Endothelial cell of umbilical vein (primary cell): ENCODE results near the gene ATP5MC2. TPM values are rescaled to one million over a fixed set of nuclear protein-coding genes. Genes with fewer than 3 reads are reported as not detected.

Experiments
- BruUV-seq: library from RNA; stranded (reverse); fragments of 400-500 nt; replicated peaks from 2 replicates; lab custom pipeline; 2021; lab: Mats Ljungman, UMichigan
- CTCF ChIA-PET: fragments of 300-600, 350-600 bp; sonication (Branson Sonifier 250); formaldehyde crosslinking; loops from one replicate; lab custom pipeline; 2021; ENCODE audit warnings: antibody characterized with exemption, inconsistent platforms; lab: Charles Lee
- POLR2A ChIA-PET: fragments of 300-600, 350-600 bp; sonication (Branson Sonifier 250); formaldehyde crosslinking; loops from one replicate; lab custom pipeline; 2021; ENCODE audit warnings: antibody characterized with exemption, inconsistent platforms; lab: Charles Lee
- DNase-seq: peaks from one replicate; pipeline ENCODE4 v3.0.0-alpha.2; 2011; ENCODE audit warnings: low read depth, low spot score
- FAIRE-seq: peaks from 2 replicates; lab custom pipeline; 2011; peaks lifted over from hg19 to GRCh38; lab: Jason Lieb, UNC
- H2AFZ ChIP-seq: 2 replicates; pipeline ENCODE4 v1.6.0; 2012; ENCODE audit warnings: low read depth, low read length, control low read depth, inconsistent platforms
- H3K27ac ChIP-seq: 2 replicates; pipeline ENCODE4 v1.5.1; 2011; ENCODE audit warnings: low read depth, mild to moderate bottlenecking, control low read depth, low read length, moderate library complexity; ENCODE audit not compliant: insufficient read depth
- H3K27me3 ChIP-seq, 2 experiments: 2 replicates each; pipeline versions ENCODE4 v1.6.0 to v1.6.1; 2011; ENCODE audit warnings: low read length in 2 of 2, mixed read lengths in 1 of 2; ENCODE audit not compliant: control insufficient read depth in 2 of 2, insufficient read depth in 2 of 2
- H3K36me3 ChIP-seq, 2 experiments: 2 replicates in 1 of 2; 3 replicates in 1 of 2; pipeline ENCODE4 v1.5.1; 2011; ENCODE audit warnings: low read length in 2 of 2, mild to moderate bottlenecking in 1 of 2, moderate library complexity in 1 of 2; ENCODE audit not compliant: control insufficient read depth in 2 of 2, insufficient read depth in 2 of 2; ENCODE audit errors: extremely low read depth in 1 of 2
- H3K4me1 ChIP-seq: 3 replicates; pipeline ENCODE4 v1.5.1; 2011; ENCODE audit warnings: mild to moderate bottlenecking, low read length; ENCODE audit not compliant: control insufficient read depth, insufficient read depth; ENCODE audit errors: extremely low read depth
- H3K4me2 ChIP-seq: 2 replicates; pipeline ENCODE4 v1.6.1; 2011; ENCODE audit warnings: low read length, control low read depth, mixed read lengths; ENCODE audit not compliant: insufficient read depth
- H3K4me3 ChIP-seq, 3 experiments: fragments of 200-600 bp in 1 of 3; sonication (generic), shearing (Covaris generic) in 1 of 3; replicated peaks in 1 of 3; 2 replicates each; pipeline ENCODE4 v1.5.1; 2011 to 2016; ENCODE audit warnings: control low read depth in 3 of 3, low read length in 3 of 3, mild to moderate bottlenecking in 2 of 3, inconsistent platforms in 1 of 3, low read depth in 1 of 3, moderate library complexity in 1 of 3; ENCODE audit not compliant: insufficient read depth in 1 of 3
- H3K79me2 ChIP-seq: 2 replicates; pipeline ENCODE4 v1.6.0; 2012; ENCODE audit warnings: low read length, inconsistent platforms; ENCODE audit not compliant: control insufficient read depth, insufficient read depth
- H3K9ac ChIP-seq: replicated peaks from 2 replicates; pipeline ENCODE3; 2011; ENCODE audit warnings: low read length, control low read depth; ENCODE audit not compliant: insufficient read depth; ENCODE audit errors: extremely low read depth
- H3K9me1 ChIP-seq: replicated peaks from 3 replicates; pipeline ENCODE4 v1.6.0; 2011; ENCODE audit warnings: mild to moderate bottlenecking, low read length; ENCODE audit not compliant: control insufficient read depth, insufficient read depth; ENCODE audit errors: extremely low read depth
- H3K9me3 ChIP-seq: replicated peaks from 2 replicates; pipeline ENCODE4 v1.5.1; 2012; ENCODE audit warnings: low read length, inconsistent platforms; ENCODE audit not compliant: control insufficient read depth, insufficient read depth
- H4K20me1 ChIP-seq: replicated peaks from 2 replicates; pipeline ENCODE3; 2011; ENCODE audit warnings: mild to moderate bottlenecking, low read length; ENCODE audit not compliant: control insufficient read depth, insufficient read depth; ENCODE audit errors: extremely low read depth
- CTCF ChIP-seq, 2 donors: IDR thresholded peaks; 1 replicate in 1 of 2; 2 replicates in 1 of 2; pipeline ENCODE4 v1.5.1; 2011; ENCODE audit warnings: low read length in 2 of 2, mild to moderate bottlenecking in 2 of 2, moderate library complexity in 2 of 2, control low read depth in 1 of 2, inconsistent platforms in 1 of 2, low read depth in 1 of 2; ENCODE audit not compliant: insufficient read depth in 1 of 2; ENCODE audit errors: extremely low read depth in 1 of 2
- EZH2 ChIP-seq: IDR thresholded peaks from 2 replicates; pipeline ENCODE4 v1.6.1; 2012; ENCODE audit warnings: borderline replicate concordance, low read depth, mild to moderate bottlenecking, moderate library complexity, low read length, inconsistent platforms; ENCODE audit not compliant: severe bottlenecking
- FOS ChIP-seq: IDR thresholded peaks from 2 replicates; pipeline ENCODE4 v1.6.1; 2011; ENCODE audit warnings: mild to moderate bottlenecking, low read length, moderate library complexity, borderline replicate concordance; ENCODE audit not compliant: insufficient read depth
- GATA2 ChIP-seq: IDR thresholded peaks from 2 replicates; pipeline ENCODE4 v1.7.0; 2011; ENCODE audit warnings: low read depth, mild to moderate bottlenecking, moderate library complexity, mixed read lengths, low read length; ENCODE audit not compliant: insufficient read length, insufficient read depth
- JUN ChIP-seq: IDR thresholded peaks from 2 replicates; pipeline ENCODE4 v1.6.1; 2011; ENCODE audit warnings: borderline replicate concordance, low read depth; ENCODE audit not compliant: insufficient read length, insufficient read depth
- MAX ChIP-seq: IDR thresholded peaks from 2 replicates; pipeline ENCODE4 v1.6.1; 2011; ENCODE audit not compliant: insufficient read depth, insufficient read length
- MYC ChIP-seq: IDR thresholded peaks from one replicate; pipeline ENCODE4 v1.6.1; 2011; ENCODE audit warnings: mild to moderate bottlenecking, low read depth, low read length
- POLR2A ChIP-seq: IDR thresholded peaks from 2 replicates; pipeline ENCODE4 v1.6.1; 2012; ENCODE audit warnings: low read depth, mild to moderate bottlenecking, control low read depth, low read length
- POLR2AphosphoS5 ChIP-seq: IDR thresholded peaks from 2 replicates; pipeline ENCODE4 v1.6.1; 2012; ENCODE audit warnings: low read depth, mild to moderate bottlenecking, control low read depth, low read length, moderate library complexity; ENCODE audit not compliant: insufficient read depth
- dilution Hi-C: fragments of 300-500 bp; cut with MboI; formaldehyde crosslinking; loops from one replicate; pipeline ENCODE4 v1.15.0; 2019; ENCODE audit warnings: low sequenced_read_pairs; ENCODE audit not compliant: extremely low pct_ligation_motif_present
- intact Hi-C: fragments of 100-400 bp; cut with micrococcal nuclease; formaldehyde crosslinking; loops from one replicate; pipeline ENCODE4 v1.10.0; 2022
- polyA plus RNA-seq, 4 experiments: library from polyadenylated mRNA; depleted of rRNA in 3 of 4; stranded (reverse) in 3 of 4; unstranded in 1 of 4; fragments of >200 nt; gene quantifications; 2 replicates each; pipeline versions ENCODE4 v1.2.1 to v1.2.3, GENCODE V29; 2011 to 2012; ENCODE audit warnings: missing spikeins in 1 of 4
- total RNA-seq: library from RNA; stranded (reverse); gene quantifications from 2 replicates; pipeline ENCODE4 v1.2.3, GENCODE V29; 2021

ATP5MC2 gene
- total and polyA plus RNA-seq, 2 donors (not counting 3 experiments of a cell fraction or from before 2014, with no cell fraction given) = 402 to 820 TPM

- BruUV-seq = no TSS peak
- no peak for FAIRE-seq
- CTCF ChIA-PET = interaction anchor here (1.0 to 20.3 kb wide), 2 partner anchors 18 to 33 kb away, joined by 3 to 719 read pairs; no protein-coding TSS in a partner anchor
Measured at GRCh38 chr12:53710091-53710490, 34.2 kb upstream of the ATP5MC2 start.

More at GRCh38 chr12:53710091-53710490, 34.2 kb upstream of the ATP5MC2 start:
- peaks cover 9 to 13% of the 10 kb centered on the region in 2 experiments for H3K27me3 ChIP-seq
- dilution Hi-C loops = no loop called here
- H3K27ac ChIP-seq = no peak overlapping the region
- H3K9me1 ChIP-seq = no peaks in the 10 kb centered on the region
- no peak overlapping the region for H3K4me3 ChIP-seq
- no peaks in the 10 kb centered on the region for H4K20me1 ChIP-seq
- no peak overlapping the region for H3K9ac ChIP-seq
- POLR2A ChIA-PET = no interaction called here
- H3K79me2 ChIP-seq = no peaks in the 10 kb centered on the region
- no peak for DNase-seq
- H3K4me1 ChIP-seq = no peaks in the 10 kb centered on the region
- no peak overlapping the region for H3K4me2 ChIP-seq
- no peak overlapping the region for H2AFZ ChIP-seq
- H3K9me3 ChIP-seq = no peaks in the 10 kb centered on the region
- intact Hi-C loops = no loop called here
- TF ChIP-seq FOS (no peak), MYC (no peak), JUN (no peak), POLR2A (no peak), GATA2 (no peak), CTCF (IDR thresholded peaks at IDR 0.05; ENCODE audit: extremely low read depth in 1 of 2, insufficient read depth in 1 of 2, low read depth in 1 of 2, low read length in 2 of 2) (no peak), POLR2AphosphoS5 (no peak), EZH2 (no peak), MAX (no peak)
- peaks cover 0 to 27% of the 10 kb centered on the region in 2 experiments for H3K36me3 ChIP-seq
